ENCODE results near the gene CD58. TPM values are rescaled to one million over a fixed set of nuclear protein-coding genes. Genes with fewer than 3 reads are reported as not detected.
"Not testable (repeated sequence)": the region's sequence is repeated elsewhere in the genome, so short reads cannot be mapped to it uniquely, and the experiment has no call there.

CD58 gene
- total RNA-seq, 1 experiment from 2014 or later = 8.2 TPM

- H3K4me3 ChIP-seq (ENCODE audit: low read depth, low read length, poor library complexity, severe bottlenecking); H3K36me3 ChIP-seq (ENCODE audit: insufficient read depth, low read length, poor library complexity, severe bottlenecking); DNase-seq (ENCODE audit: low spot score); POLR2A ChIA-PET (ENCODE audit: low non-redundant PET); H3K27me3 ChIP-seq (replicated peaks; ENCODE audit: insufficient read depth, low read depth, low read length, poor library complexity); BruUV-seq (replicated peaks); H3K9me3 ChIP-seq (ENCODE audit: low read depth, low read length, poor library complexity, severe bottlenecking); H3K27ac ChIP-seq (ENCODE audit: low read depth, low read length, poor library complexity, severe bottlenecking); CTCF ChIA-PET; intact Hi-C loops (cut with micrococcal nuclease; ENCODE audit: unreplicated experiment); H3K4me1 ChIP-seq (ENCODE audit: insufficient read depth, low read length, poor library complexity, severe bottlenecking): not testable (repeated sequence)
Measured at GRCh38 chr1:116599369-116599768, 28.5 kb upstream of the CD58 start.

GRCh38 chr1:116598420-116599036 is 27.7 kb upstream of the CD58 start:
- H3K27ac ChIP-seq (ENCODE audit: low read depth, low read length, poor library complexity, severe bottlenecking); H3K4me3 ChIP-seq (ENCODE audit: low read depth, low read length, poor library complexity, severe bottlenecking); H3K27me3 ChIP-seq (replicated peaks; ENCODE audit: insufficient read depth, low read depth, low read length, poor library complexity); H3K36me3 ChIP-seq (ENCODE audit: insufficient read depth, low read length, poor library complexity, severe bottlenecking); H3K4me1 ChIP-seq (ENCODE audit: insufficient read depth, low read length, poor library complexity, severe bottlenecking); POLR2A ChIA-PET (ENCODE audit: low non-redundant PET); intact Hi-C loops (cut with micrococcal nuclease; ENCODE audit: unreplicated experiment); DNase-seq (ENCODE audit: low spot score); BruUV-seq (replicated peaks); H3K9me3 ChIP-seq (ENCODE audit: low read depth, low read length, poor library complexity, severe bottlenecking); CTCF ChIA-PET: not testable (repeated sequence)

- intact Hi-C loops (cut with micrococcal nuclease; ENCODE audit: unreplicated experiment); CTCF ChIA-PET; POLR2A ChIA-PET (ENCODE audit: low non-redundant PET); H3K9me3 ChIP-seq (ENCODE audit: low read depth, low read length, poor library complexity, severe bottlenecking); H3K36me3 ChIP-seq (ENCODE audit: insufficient read depth, low read length, poor library complexity, severe bottlenecking); H3K27ac ChIP-seq (ENCODE audit: low read depth, low read length, poor library complexity, severe bottlenecking); H3K4me3 ChIP-seq (ENCODE audit: low read depth, low read length, poor library complexity, severe bottlenecking); BruUV-seq (replicated peaks); DNase-seq (ENCODE audit: low spot score); H3K4me1 ChIP-seq (ENCODE audit: insufficient read depth, low read length, poor library complexity, severe bottlenecking); H3K27me3 ChIP-seq (replicated peaks; ENCODE audit: insufficient read depth, low read depth, low read length, poor library complexity): not testable (repeated sequence)
Measured at GRCh38 chr1:116597388-116597787, 26.6 kb upstream of the CD58 start.

GRCh38 chr1:116596742-116597307 is 26.0 kb upstream of the CD58 start:
- H3K27ac ChIP-seq (ENCODE audit: low read depth, low read length, poor library complexity, severe bottlenecking); H3K36me3 ChIP-seq (ENCODE audit: insufficient read depth, low read length, poor library complexity, severe bottlenecking); POLR2A ChIA-PET (ENCODE audit: low non-redundant PET); H3K9me3 ChIP-seq (ENCODE audit: low read depth, low read length, poor library complexity, severe bottlenecking); H3K4me3 ChIP-seq (ENCODE audit: low read depth, low read length, poor library complexity, severe bottlenecking); intact Hi-C loops (cut with micrococcal nuclease; ENCODE audit: unreplicated experiment); H3K4me1 ChIP-seq (ENCODE audit: insufficient read depth, low read length, poor library complexity, severe bottlenecking); BruUV-seq (replicated peaks); DNase-seq (ENCODE audit: low spot score); H3K27me3 ChIP-seq (replicated peaks; ENCODE audit: insufficient read depth, low read depth, low read length, poor library complexity): not testable (repeated sequence)
- CTCF ChIA-PET = interaction anchor here (0.7 to 2.2 kb wide), 2 partner anchors 10 to 23 kb away, joined by 3 to 21 read pairs; no protein-coding TSS in a partner anchor

- H3K27me3 ChIP-seq (replicated peaks; ENCODE audit: insufficient read depth, low read depth, low read length, poor library complexity); H3K27ac ChIP-seq (ENCODE audit: low read depth, low read length, poor library complexity, severe bottlenecking); H3K9me3 ChIP-seq (ENCODE audit: low read depth, low read length, poor library complexity, severe bottlenecking); intact Hi-C loops (cut with micrococcal nuclease; ENCODE audit: unreplicated experiment); POLR2A ChIA-PET (ENCODE audit: low non-redundant PET); H3K36me3 ChIP-seq (ENCODE audit: insufficient read depth, low read length, poor library complexity, severe bottlenecking); H3K4me1 ChIP-seq (ENCODE audit: insufficient read depth, low read length, poor library complexity, severe bottlenecking); BruUV-seq (replicated peaks): not testable (repeated sequence)
- CTCF ChIA-PET = interaction anchor here (0.7 to 2.2 kb wide), 5 partner anchors 11 to 532 kb away, joined by 3 to 21 read pairs (median 3); no protein-coding TSS in a partner anchor
- peak; percentile 60 for TF ChIP-seq CTCF (conservative IDR thresholded peaks at IDR 0.05; ENCODE audit: low read depth, low read length)
- peak overlapping the region; percentile 20 for H3K4me3 ChIP-seq (ENCODE audit: low read depth, low read length, poor library complexity, severe bottlenecking)
- DNase-seq (ENCODE audit: low spot score) = peak; percentile 66
Measured at GRCh38 chr1:116595946-116596741, 25.3 kb upstream of the CD58 start.

All from A673 (cell line).